Measurements from ENCODE around the gene VWA3B. TPM values are rescaled to one million over a fixed set of nuclear protein-coding genes. Genes with fewer than 3 reads are reported as not detected.

Gene VWA3B
- total RNA-seq, 1 experiment from 2014 or later = not detected

- H3K9me2 ChIP-seq (replicated peaks; ENCODE audit: insufficient read depth, low read length) = no peaks in the 10 kb centered on the region
- no peaks in the 10 kb centered on the region for H3K36me3 ChIP-seq (ENCODE audit: insufficient read depth, low read length)
- no peak overlapping the region for H3K9ac ChIP-seq (ENCODE audit: low read length)
- no peaks in the 10 kb centered on the region for H3K9me3 ChIP-seq (ENCODE audit: low read length)
- no peaks in the 10 kb centered on the region for H3K4me1 ChIP-seq (ENCODE audit: low read length)
- no peaks in the 10 kb centered on the region for H3K79me2 ChIP-seq (ENCODE audit: low read length)
- H4K20me1 ChIP-seq (ENCODE audit: insufficient read depth, low read depth, low read length) = no peaks in the 10 kb centered on the region
- no peak overlapping the region for H3K4me3 ChIP-seq (ENCODE audit: low read length)
- no peak overlapping the region for H2AFZ ChIP-seq (ENCODE audit: low read length)
- no peaks in the 10 kb centered on the region for H3K27me3 ChIP-seq (ENCODE audit: low read length)
- DNase-seq = peak; percentile 49
- no peak overlapping the region for H3K4me2 ChIP-seq (ENCODE audit: low read depth, low read length, poor library complexity, severe bottlenecking)
- no peak overlapping the region for H3K27ac ChIP-seq (ENCODE audit: low read length)
Measured at GRCh38 chr2:98234776-98235175, 147.8 kb downstream of the VWA3B start.

GRCh38 chr2:98236935-98237334, 150.0 kb downstream of the VWA3B start:
- H3K36me3 ChIP-seq (ENCODE audit: insufficient read depth, low read length) = no peaks in the 10 kb centered on the region
- DNase-seq = no peak

GRCh38 chr2:98240786-98241398, 153.9 kb downstream of the VWA3B start:
- no peaks in the 10 kb centered on the region for H3K36me3 ChIP-seq (ENCODE audit: insufficient read depth, low read length)
- H2AFZ ChIP-seq (ENCODE audit: low read length) = no peak overlapping the region
- no peak overlapping the region for H3K9ac ChIP-seq (ENCODE audit: low read length)
- H3K27ac ChIP-seq (ENCODE audit: low read length) = no peak overlapping the region
- no peak overlapping the region for H3K4me2 ChIP-seq (ENCODE audit: low read depth, low read length, poor library complexity, severe bottlenecking)
- no peaks in the 10 kb centered on the region for H3K79me2 ChIP-seq (ENCODE audit: low read length)
- no peak for DNase-seq
- H3K9me3 ChIP-seq (ENCODE audit: low read length) = no peaks in the 10 kb centered on the region
- H3K4me1 ChIP-seq (ENCODE audit: low read length) = no peaks in the 10 kb centered on the region
- H3K27me3 ChIP-seq (ENCODE audit: low read length) = no peaks in the 10 kb centered on the region
- no peak overlapping the region for H3K4me3 ChIP-seq (ENCODE audit: low read length)
- no peaks in the 10 kb centered on the region for H4K20me1 ChIP-seq (ENCODE audit: insufficient read depth, low read depth, low read length)
- no peaks in the 10 kb centered on the region for H3K9me2 ChIP-seq (replicated peaks; ENCODE audit: insufficient read depth, low read length)

More at GRCh38 chr2:98236935-98237334, 150.0 kb downstream of the VWA3B start:
- no peaks in the 10 kb centered on the region for H3K27me3 ChIP-seq (ENCODE audit: low read length)
- no peak overlapping the region for H3K9ac ChIP-seq (ENCODE audit: low read length)
- H3K4me1 ChIP-seq (ENCODE audit: low read length) = no peaks in the 10 kb centered on the region
- no peaks in the 10 kb centered on the region for H3K9me3 ChIP-seq (ENCODE audit: low read length)
- H3K27ac ChIP-seq (ENCODE audit: low read length) = no peak overlapping the region
- H3K4me3 ChIP-seq (ENCODE audit: low read length) = no peak overlapping the region
- H3K9me2 ChIP-seq (replicated peaks; ENCODE audit: insufficient read depth, low read length) = no peaks in the 10 kb centered on the region
- H2AFZ ChIP-seq (ENCODE audit: low read length) = no peak overlapping the region
- no peaks in the 10 kb centered on the region for H3K79me2 ChIP-seq (ENCODE audit: low read length)
- H3K4me2 ChIP-seq (ENCODE audit: low read depth, low read length, poor library complexity, severe bottlenecking) = no peak overlapping the region
- H4K20me1 ChIP-seq (ENCODE audit: insufficient read depth, low read depth, low read length) = no peaks in the 10 kb centered on the region

DNA sequence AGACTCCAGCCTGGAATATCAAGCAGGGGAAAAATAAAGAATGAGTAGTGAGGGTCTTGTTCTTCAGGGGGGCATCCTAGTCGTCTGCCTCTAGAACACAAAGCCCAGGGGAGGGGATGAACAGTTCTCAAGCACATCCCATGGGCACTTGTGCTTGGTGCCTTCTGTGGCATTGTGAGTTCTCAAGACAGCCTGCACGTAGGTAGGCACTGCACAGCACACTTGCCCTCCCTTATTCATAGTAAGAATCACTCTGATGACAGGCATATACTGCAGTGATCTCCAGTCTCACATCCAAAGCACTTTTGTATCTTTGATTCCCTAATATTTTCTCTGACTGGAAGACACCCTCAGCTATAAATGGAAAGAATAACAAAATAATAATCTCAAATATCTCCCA, 154.6 kb downstream of the VWA3B start:
- Histone ChIP-seq H3K4me1 (ENCODE audit: low read length) (no peaks in the 10 kb centered on the region), H3K9ac (ENCODE audit: low read length) (no peak overlapping the region), H3K9me3 (ENCODE audit: low read length) (no peaks in the 10 kb centered on the region), H4K20me1 (ENCODE audit: insufficient read depth, low read depth, low read length) (no peaks in the 10 kb centered on the region), H3K9me2 (replicated peaks; ENCODE audit: insufficient read depth, low read length) (no peaks in the 10 kb centered on the region), H2AFZ (ENCODE audit: low read length) (no peak overlapping the region), H3K27ac (ENCODE audit: low read length) (no peak overlapping the region), H3K79me2 (ENCODE audit: low read length) (no peaks in the 10 kb centered on the region), H3K36me3 (ENCODE audit: insufficient read depth, low read length) (no peaks in the 10 kb centered on the region), H3K27me3 (ENCODE audit: low read length) (no peaks in the 10 kb centered on the region), H3K4me2 (ENCODE audit: low read depth, low read length, poor library complexity, severe bottlenecking) (no peak overlapping the region), H3K4me3 (ENCODE audit: low read length) (no peak overlapping the region)
- no peak for DNase-seq

- H3K79me2 ChIP-seq (ENCODE audit: low read length) = no peaks in the 10 kb centered on the region
- no peaks in the 10 kb centered on the region for H4K20me1 ChIP-seq (ENCODE audit: insufficient read depth, low read depth, low read length)
- no peaks in the 10 kb centered on the region for H3K4me1 ChIP-seq (ENCODE audit: low read length)
- no peak overlapping the region for H3K27ac ChIP-seq (ENCODE audit: low read length)
- H3K9me3 ChIP-seq (ENCODE audit: low read length) = no peaks in the 10 kb centered on the region
- H3K27me3 ChIP-seq (ENCODE audit: low read length) = no peaks in the 10 kb centered on the region
- DNase-seq = no peak
- no peak overlapping the region for H3K9ac ChIP-seq (ENCODE audit: low read length)
- no peak overlapping the region for H2AFZ ChIP-seq (ENCODE audit: low read length)
- H3K4me2 ChIP-seq (ENCODE audit: low read depth, low read length, poor library complexity, severe bottlenecking) = no peak overlapping the region
- H3K4me3 ChIP-seq (ENCODE audit: low read length) = no peak overlapping the region
- no peaks in the 10 kb centered on the region for H3K9me2 ChIP-seq (replicated peaks; ENCODE audit: insufficient read depth, low read length)
- no peaks in the 10 kb centered on the region for H3K36me3 ChIP-seq (ENCODE audit: insufficient read depth, low read length)
Measured at GRCh38 chr2:98242003-98242402, 155.0 kb downstream of the VWA3B start.

GRCh38 chr2:98245491-98245890, 158.5 kb downstream of the VWA3B start:
- Histone ChIP-seq H3K9me2 (replicated peaks; ENCODE audit: insufficient read depth, low read length) (no peaks in the 10 kb centered on the region), H3K79me2 (ENCODE audit: low read length) (no peaks in the 10 kb centered on the region), H4K20me1 (ENCODE audit: insufficient read depth, low read depth, low read length) (no peaks in the 10 kb centered on the region), H3K4me2 (ENCODE audit: low read depth, low read length, poor library complexity, severe bottlenecking) (no peak overlapping the region), H3K9ac (ENCODE audit: low read length) (no peak overlapping the region), H3K4me1 (ENCODE audit: low read length) (no peaks in the 10 kb centered on the region), H3K27ac (ENCODE audit: low read length) (no peak overlapping the region), H3K4me3 (ENCODE audit: low read length) (no peak overlapping the region), H3K9me3 (ENCODE audit: low read length) (peaks cover 6% of the 10 kb centered on the region; the same call in 1 of the 2 replicates), H3K27me3 (ENCODE audit: low read length) (no peaks in the 10 kb centered on the region), H2AFZ (ENCODE audit: low read length) (no peak overlapping the region), H3K36me3 (ENCODE audit: insufficient read depth, low read length) (no peaks in the 10 kb centered on the region)
- no peak for DNase-seq

- Histone ChIP-seq H3K27me3 (ENCODE audit: low read length) (no peaks in the 10 kb centered on the region), H3K9ac (ENCODE audit: low read length) (no peak overlapping the region), H3K36me3 (ENCODE audit: insufficient read depth, low read length) (no peaks in the 10 kb centered on the region), H3K9me2 (replicated peaks; ENCODE audit: insufficient read depth, low read length) (no peaks in the 10 kb centered on the region), H2AFZ (ENCODE audit: low read length) (no peak overlapping the region), H3K4me3 (ENCODE audit: low read length) (no peak overlapping the region), H3K9me3 (ENCODE audit: low read length) (peaks cover 6% of the 10 kb centered on the region; the same call in 1 of the 2 replicates), H3K4me2 (ENCODE audit: low read depth, low read length, poor library complexity, severe bottlenecking) (no peak overlapping the region), H3K79me2 (ENCODE audit: low read length) (no peaks in the 10 kb centered on the region), H3K27ac (ENCODE audit: low read length) (no peak overlapping the region), H3K4me1 (ENCODE audit: low read length) (peaks cover 2% of the 10 kb centered on the region; the same call in 1 of the 2 replicates), H4K20me1 (ENCODE audit: insufficient read depth, low read depth, low read length) (no peaks in the 10 kb centered on the region)
- DNase-seq = no peak
Measured at GRCh38 chr2:98247383-98247782, 160.4 kb downstream of the VWA3B start.

GRCh38 chr2:98252038-98252773, 165.2 kb downstream of the VWA3B start:
- H3K36me3 ChIP-seq (ENCODE audit: insufficient read depth, low read length) = no peaks in the 10 kb centered on the region
- H3K27me3 ChIP-seq (ENCODE audit: low read length) = no peaks in the 10 kb centered on the region
- peaks cover 4% of the 10 kb centered on the region; the same call in 1 of the 2 replicates for H3K4me1 ChIP-seq (ENCODE audit: low read length)
- no peak overlapping the region for H3K4me3 ChIP-seq (ENCODE audit: low read length)
- H3K9ac ChIP-seq (ENCODE audit: low read length) = no peak overlapping the region
- no peak overlapping the region for H2AFZ ChIP-seq (ENCODE audit: low read length)
- H3K9me3 ChIP-seq (ENCODE audit: low read length) = peaks cover 5% of the 10 kb centered on the region; the same call in 1 of the 2 replicates
- H3K9me2 ChIP-seq (replicated peaks; ENCODE audit: insufficient read depth, low read length) = no peaks in the 10 kb centered on the region
- no peak overlapping the region for H3K27ac ChIP-seq (ENCODE audit: low read length)
- no peak for DNase-seq
- H4K20me1 ChIP-seq (ENCODE audit: insufficient read depth, low read depth, low read length) = no peaks in the 10 kb centered on the region
- H3K4me2 ChIP-seq (ENCODE audit: low read depth, low read length, poor library complexity, severe bottlenecking) = no peak overlapping the region
- H3K79me2 ChIP-seq (ENCODE audit: low read length) = no peaks in the 10 kb centered on the region

All from Karpas-422 (cell line).